Lower leg skin (tissue), 4 donors: Measurements from ENCODE around the gene ABTB2. TPM values are rescaled to one million over a fixed set of nuclear protein-coding genes. Genes with fewer than 3 reads are reported as not detected.
"Not testable (repeated sequence)": the region's sequence is repeated elsewhere in the genome, so short reads cannot be mapped to it uniquely, and the experiment has no call there.

Experiments used
- DNase-seq, 2 donors: peaks; one replicate each; pipeline ENCODE4 v3.0.0-alpha.2; 2019; ENCODE audit warnings: low spot score in 2 of 2
- H3K4me3 ChIP-seq: fragments of 200-600 bp; sonication (generic); 2 replicates; pipeline ENCODE4 v1.5.1; 2017; ENCODE audit warnings: mild to moderate bottlenecking, low read depth; ENCODE audit not compliant: poor library complexity, severe bottlenecking
- POLR2A ChIP-seq, 2 donors: fragments of 450-650 bp; IDR thresholded peaks; one replicate each; pipeline ENCODE4 v1.6.1; 2016 to 2017; ENCODE audit warnings: antibody characterized with exemption in 2 of 2, mild to moderate bottlenecking in 1 of 2, moderate library complexity in 1 of 2
- WGBS, 2 donors: methylation state at CpG; one replicate each; pipeline ENCODE4 v1.1.5; 2018; 5-methylcytosine and 5-hydroxymethylcytosine counted together
- intact Hi-C: fragments of 100-400 bp; cut with DNase I; formaldehyde crosslinking; loops from one replicate; pipeline ENCODE4 v1.15.0; 2023; ENCODE audit warnings: low total_unique reads
- total RNA-seq, 4 donors: library from RNA; depleted of rRNA; stranded (reverse); fragments of >200 nt; gene quantifications; one replicate each; pipeline ENCODE4 v1.1.0, GENCODE V29; 2016
- TF ChIP-seq, protein P1 (sequence below), 3 donors: fragments of 450-650 bp; IDR thresholded peaks; one replicate each; pipeline ENCODE4 v1.5.1; 2016; ENCODE audit warnings: antibody characterized with exemption in 3 of 3, mild to moderate bottlenecking in 3 of 3, moderate library complexity in 2 of 3

ABTB2 gene
- total RNA-seq, 4 donors from 2014 or later = 6.1 to 24.2 (median 11.1) TPM

DNA sequence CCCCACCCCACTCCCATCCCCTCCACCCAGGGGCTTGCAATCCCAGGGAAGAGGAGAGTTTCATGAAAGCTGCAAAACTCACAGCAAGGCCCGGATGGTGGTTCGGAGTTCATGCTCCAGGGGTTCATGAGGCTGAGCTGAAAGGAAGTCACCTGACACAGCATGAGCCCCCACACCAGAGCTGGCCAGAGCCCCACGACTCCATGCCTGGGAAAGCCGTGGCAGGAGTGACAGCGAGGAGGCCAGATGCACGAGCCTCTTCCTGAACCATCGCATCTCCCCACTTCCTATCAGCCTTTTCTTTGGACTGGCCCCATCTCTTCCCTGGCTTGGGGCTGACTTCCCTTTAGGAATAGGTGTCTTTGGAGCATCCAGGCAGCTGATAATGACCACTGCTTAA is 105.8 kb downstream of the ABTB2 start:
- WGBS, 2 donors = 79 to 90% methylated on average over 7 of the region's 7 CpGs
- TF ChIP-seq POLR2A (IDR thresholded peaks at IDR 0.05) = no peak
- TF ChIP-seq, protein P1, sequence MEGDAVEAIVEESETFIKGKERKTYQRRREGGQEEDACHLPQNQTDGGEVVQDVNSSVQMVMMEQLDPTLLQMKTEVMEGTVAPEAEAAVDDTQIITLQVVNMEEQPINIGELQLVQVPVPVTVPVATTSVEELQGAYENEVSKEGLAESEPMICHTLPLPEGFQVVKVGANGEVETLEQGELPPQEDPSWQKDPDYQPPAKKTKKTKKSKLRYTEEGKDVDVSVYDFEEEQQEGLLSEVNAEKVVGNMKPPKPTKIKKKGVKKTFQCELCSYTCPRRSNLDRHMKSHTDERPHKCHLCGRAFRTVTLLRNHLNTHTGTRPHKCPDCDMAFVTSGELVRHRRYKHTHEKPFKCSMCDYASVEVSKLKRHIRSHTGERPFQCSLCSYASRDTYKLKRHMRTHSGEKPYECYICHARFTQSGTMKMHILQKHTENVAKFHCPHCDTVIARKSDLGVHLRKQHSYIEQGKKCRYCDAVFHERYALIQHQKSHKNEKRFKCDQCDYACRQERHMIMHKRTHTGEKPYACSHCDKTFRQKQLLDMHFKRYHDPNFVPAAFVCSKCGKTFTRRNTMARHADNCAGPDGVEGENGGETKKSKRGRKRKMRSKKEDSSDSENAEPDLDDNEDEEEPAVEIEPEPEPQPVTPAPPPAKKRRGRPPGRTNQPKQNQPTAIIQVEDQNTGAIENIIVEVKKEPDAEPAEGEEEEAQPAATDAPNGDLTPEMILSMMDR (IDR thresholded peaks at IDR 0.05) = no peak
- H3K4me3 ChIP-seq = no peak overlapping the region

DNA sequence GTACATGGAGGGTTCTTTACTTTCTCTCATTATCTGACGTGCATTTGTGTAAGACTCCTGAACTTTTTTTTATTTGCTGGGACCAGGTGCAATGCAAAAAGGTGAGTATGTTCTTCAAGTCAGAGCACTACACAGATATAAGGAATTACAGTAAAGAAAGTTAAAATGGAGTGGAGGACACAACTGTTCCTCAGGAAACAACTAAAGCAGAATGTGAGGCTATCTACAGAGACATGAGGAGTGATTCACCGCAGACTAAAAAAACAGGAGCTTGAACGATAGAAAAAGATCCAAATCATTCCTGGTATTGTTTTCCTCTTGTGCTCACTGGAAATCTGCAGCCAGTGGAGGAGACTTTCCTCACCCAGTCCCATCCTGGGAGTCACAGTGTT is 106.2 kb downstream of the ABTB2 start:
- H3K4me3 ChIP-seq = no peak overlapping the region
- no peak for DNase-seq
- WGBS, 2 donors = 9 to 16% methylated on average over 3 of the region's 3 CpGs
- intact Hi-C loops = no loop called here
- TF ChIP-seq, protein P1 (IDR thresholded peaks at IDR 0.05) = no peak
- no peak for TF ChIP-seq POLR2A (IDR thresholded peaks at IDR 0.05)

More for the DNA sequence above, 105.8 kb downstream of the ABTB2 start:
- intact Hi-C loops = no loop called here
- DNase-seq = no peak

DNA sequence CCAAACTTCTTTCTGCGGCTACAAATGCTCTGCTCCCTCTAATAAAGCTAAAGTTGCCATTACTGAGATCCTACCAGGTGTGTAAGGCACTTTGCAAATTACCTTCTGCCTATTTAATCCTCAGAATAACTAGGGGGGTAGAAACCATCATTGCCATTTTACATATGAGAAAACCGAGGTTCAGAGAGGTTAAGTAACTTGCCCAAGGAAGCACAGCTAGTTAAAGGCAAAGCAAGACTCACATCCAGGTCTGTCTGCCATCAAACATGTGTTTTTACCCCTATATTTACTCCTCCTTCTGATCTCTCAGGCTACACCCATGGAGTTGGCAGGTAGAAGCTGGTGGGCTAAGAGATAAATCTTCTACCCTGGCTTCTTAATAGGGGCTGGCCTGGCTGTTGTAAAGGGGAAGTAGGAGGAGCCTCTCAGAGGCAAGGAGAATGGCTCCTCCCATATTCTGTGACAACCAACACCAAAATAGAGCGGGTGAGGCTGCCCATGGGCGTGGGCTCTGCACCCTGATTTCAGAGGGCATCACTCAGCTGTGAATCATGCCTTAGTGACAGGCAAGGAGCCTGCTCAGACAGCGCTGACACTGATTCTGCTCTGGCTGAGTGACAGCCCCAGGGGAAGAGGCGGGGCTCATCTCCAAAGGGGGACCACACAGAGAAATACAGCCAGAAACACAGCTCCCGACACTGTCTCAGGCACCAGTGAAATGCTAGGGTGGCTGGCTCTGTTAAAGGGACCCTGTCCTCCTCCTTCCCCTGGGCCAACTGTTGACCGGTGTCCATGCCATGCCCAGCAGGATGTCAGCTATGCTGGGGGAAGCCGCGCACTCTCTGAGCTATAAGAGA is 106.8 kb downstream of the ABTB2 start:
- TF ChIP-seq, protein P1 (IDR thresholded peaks at IDR 0.05) = no peak
- no peak for TF ChIP-seq POLR2A (IDR thresholded peaks at IDR 0.05)
- intact Hi-C loops = no loop called here
- peak; percentile 68 to 89 for DNase-seq
- H3K4me3 ChIP-seq = no peak overlapping the region
- 21 to 22% methylated on average over 9 to 10 of the region's 10 CpGs for WGBS, 2 donors

DNA sequence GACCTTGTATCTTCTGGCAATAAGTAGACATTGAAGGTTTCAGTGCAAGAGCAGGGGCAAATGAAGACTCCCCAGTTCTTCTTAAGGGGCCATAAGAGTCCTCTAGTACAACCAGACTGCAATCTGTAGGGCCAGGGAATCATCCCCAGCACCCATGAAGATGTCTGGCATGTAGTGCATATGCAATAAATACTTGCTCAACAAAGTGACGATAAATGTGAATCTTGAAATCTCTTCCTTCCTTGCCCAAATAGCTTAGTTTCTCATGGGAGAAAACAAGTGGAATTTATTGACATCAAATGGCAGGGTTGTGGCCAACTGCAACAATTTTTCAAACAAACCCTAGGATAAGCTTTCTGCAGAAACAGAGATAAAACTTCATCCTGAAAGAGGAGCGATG is 107.6 kb downstream of the ABTB2 start:
- intact Hi-C loops = no loop called here
- no peak for TF ChIP-seq POLR2A (IDR thresholded peaks at IDR 0.05)
- TF ChIP-seq, protein P1 (IDR thresholded peaks at IDR 0.05) = no peak
- DNase-seq = no peak
- WGBS, 2 donors = 73 to 76% methylated on average over 2 of the region's 2 CpGs
- H3K4me3 ChIP-seq = no peak overlapping the region

DNA sequence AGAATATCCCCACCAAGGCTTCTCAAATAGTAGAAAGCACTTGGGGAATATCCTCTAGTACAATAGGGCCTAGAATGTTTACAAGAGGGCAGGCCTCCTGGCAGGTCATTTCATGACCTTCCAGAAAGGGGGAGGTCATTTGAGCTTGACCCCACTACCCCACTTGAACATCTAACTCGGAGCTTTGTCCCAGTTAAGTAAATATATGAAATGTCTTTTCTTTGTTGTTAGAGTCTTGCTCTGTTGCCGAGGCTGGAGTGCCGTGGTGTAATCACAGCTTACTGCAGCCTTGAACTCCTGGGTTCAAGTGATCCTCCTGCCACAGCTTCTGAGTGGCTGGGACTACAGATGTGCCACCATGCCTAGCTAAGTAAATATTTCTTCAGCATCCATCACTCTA is 108.4 kb downstream of the ABTB2 start:
- WGBS, 2 donors = 87 to 93% methylated on average over 3 of the region's 3 CpGs
- no peak for DNase-seq
- no peak overlapping the region for H3K4me3 ChIP-seq
- TF ChIP-seq POLR2A (IDR thresholded peaks at IDR 0.05) = no peak
- TF ChIP-seq, protein P1 (IDR thresholded peaks at IDR 0.05) = no peak
- intact Hi-C loops = no loop called here

DNA sequence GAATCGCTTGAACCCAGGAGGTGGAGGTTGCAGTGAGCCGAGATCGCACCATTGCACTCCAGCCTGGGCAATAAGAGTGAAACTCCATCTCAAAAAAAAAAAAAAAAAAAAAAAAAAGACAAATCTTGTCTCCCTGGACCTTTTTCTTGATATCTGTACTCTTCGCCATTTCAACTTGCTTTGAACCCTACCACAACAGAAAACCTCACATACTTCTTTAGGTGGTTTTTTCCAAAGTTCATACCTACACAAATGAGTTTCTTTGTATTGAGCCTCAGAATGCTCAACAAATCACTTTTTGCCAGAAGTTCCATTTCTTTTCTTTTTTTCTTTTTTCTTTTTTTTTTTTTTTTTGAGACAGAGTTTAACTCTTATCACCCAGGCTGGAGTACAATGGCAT is 111.3 kb downstream of the ABTB2 start:
- 82 to 98% methylated on average over 4 of the region's 4 CpGs for WGBS, 2 donors
- H3K4me3 ChIP-seq, DNase-seq, intact Hi-C loops: not testable (repeated sequence)
